HG02642 (cell line): ENCODE measurements around the gene GNB5.
A peak's percentile ranks its signal among the peaks of the same experiment; 100 is the strongest.

Source experiments
- ATAC-seq: cut with Tn5 transposase; IDR thresholded peaks from one replicate; pipeline ENCODE4 v1.9.1; 2021; ENCODE audit warnings: mild to moderate bottlenecking; ENCODE audit not compliant: unreplicated experiment, poor library complexity

Gene GNB5

DNA sequence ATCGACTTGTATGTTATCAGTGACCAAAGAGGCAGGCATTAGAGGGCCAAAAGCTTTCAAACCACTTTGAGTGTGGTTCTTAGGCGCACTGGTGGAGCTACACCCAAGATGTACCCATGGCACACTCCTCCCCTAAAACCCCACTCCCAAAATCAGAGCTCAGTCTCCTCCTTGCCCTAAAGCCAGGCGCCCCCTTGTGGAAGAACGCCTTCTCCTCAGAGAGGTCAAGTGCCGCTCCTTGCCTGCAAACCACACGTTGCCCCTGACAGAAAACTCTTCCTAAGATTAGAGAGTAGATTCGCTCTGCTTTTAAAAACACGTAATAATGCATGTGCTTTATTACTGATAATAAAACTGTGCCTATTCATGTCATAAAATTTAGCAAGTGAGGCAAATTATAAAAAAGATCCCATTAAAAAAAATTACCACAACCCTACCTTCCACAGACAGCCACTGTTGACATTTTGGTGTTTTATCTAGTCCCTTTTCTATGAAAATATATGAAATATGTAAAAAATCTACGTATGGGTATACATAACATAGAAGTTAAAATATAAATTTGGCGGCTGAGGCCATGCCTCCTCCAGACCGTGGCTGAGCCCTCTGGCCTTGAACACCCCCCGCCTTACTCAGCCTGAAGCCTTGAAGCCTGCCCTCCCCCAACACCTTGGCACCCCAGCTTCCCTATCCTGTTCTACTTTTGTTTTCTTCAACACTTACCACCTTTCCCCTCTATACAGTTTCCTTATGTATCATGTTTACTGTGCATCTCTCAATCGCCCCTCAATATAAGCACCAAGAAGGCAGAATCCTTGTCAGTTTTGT lies 112.1 kb downstream of the GNB5 start:
- no peak for ATAC-seq

DNA sequence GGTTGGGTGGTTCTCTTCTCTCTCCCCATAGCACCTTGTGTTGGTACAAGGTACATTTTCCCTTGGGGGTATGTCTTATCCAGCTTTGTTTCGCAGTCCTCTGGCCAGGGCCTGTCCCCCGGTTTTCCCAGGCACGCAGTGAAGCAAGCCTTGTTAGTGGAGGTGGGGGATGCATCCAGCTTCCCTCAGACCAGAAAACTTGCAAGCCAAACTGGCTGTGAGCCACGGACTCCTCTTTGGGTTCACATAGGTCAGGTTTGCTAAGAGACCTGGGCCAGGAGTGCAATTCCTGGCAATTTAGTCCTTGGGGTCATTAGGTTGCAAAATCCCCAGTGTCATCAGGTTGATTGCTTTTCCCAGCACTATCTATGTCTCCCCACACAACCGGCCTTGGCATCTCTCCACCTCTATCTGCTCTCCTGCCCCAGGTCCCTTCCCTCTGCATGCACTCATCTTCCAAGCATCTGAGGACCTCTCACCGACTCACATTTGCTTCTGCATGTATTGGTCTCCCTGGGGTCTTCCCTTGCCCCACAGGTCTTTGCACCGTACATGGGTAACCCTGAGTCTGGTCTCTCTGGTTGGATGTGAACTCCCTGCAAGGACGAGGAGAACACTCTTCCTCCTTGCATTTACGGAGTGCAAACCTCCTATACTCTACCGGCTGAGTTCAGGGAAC lies 112.9 kb downstream of the GNB5 start:
- no peak for ATAC-seq

GRCh38 chr15:52076889-52077781 lies 114.1 kb downstream of the GNB5 start:
- peak; percentile 63 for ATAC-seq

DNA sequence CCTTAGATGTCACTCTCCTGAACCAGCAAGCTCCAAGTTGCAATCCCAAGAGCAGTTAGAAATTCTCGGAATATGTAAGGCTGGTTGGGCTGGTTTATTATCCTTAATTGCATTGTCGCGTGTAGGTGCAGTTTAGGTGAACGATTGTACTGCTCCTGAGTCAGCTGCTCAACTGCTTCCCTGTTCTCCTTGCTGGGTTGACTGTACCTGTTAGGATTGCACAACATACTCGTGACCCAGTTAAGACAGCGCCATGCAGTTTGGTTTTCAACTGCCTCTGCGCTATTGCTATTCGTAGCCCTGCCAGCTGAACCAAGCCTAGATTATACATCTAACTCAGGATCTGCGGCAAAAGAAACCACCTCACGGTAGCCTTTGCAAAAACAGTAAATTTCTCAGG lies 119.6 kb downstream of the GNB5 start:
- no peak for ATAC-seq

DNA sequence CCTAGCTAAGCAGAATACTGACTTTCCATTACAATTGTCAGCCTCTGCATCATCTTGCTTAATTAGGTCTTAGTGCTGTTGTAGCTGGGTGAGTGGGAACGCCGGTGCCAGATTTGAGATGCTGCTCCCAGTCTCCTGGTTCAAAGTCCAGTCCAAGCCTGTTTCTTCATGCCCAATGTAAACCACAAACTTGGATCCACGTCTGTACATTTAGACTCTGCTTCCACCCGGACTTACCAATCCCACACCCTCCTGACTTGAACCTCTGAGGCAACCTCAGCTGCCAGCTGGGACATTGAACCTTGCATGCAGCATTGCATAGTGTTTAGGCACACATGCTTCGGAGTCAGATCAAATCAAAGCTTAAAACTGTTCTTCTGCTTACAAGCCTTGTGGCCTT lies 121.6 kb downstream of the GNB5 start:
- no peak for ATAC-seq

- ATAC-seq = no peak
These were observed 123.1 kb downstream of the GNB5 start for GRCh38 chr15:52068004-52068615.

DNA sequence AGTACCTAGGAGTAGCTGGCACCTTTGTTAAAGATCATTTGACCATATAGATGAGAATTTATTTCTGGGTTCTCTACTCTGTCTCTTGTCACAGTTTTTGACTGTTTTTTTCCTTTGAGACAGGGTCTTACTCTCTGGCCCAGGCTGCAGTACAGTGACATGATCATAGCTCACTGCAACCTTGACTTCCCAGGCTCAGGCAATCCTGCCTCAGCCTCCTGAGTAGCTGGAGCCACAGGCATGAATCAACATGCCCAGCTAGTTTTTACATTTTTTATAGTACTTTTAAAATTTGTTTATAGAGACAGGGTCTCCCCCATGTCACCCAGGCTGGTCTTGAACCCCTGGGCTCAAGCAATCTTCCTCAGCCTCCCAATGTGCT lies 123.7 kb downstream of the GNB5 start:
- no peak for ATAC-seq

- no peak for ATAC-seq
These were observed 124.2 kb downstream of the GNB5 start for GRCh38 chr15:52066842-52067544.
